AG04449 (cell line): ENCODE measurements around the gene ADGRL3.

Source experiments
- CTCF ChIA-PET: fragments of 350-600 bp; formaldehyde crosslinking; extraction: SDS; loops from one replicate; lab custom pipeline; 2021; ENCODE audit warnings: antibody characterized with exemption; lab: Yijun Ruan, JAX
- POLR2A ChIA-PET: fragments of 400-600, 350-600 bp; formaldehyde crosslinking; extraction: SDS; loops from one replicate; lab custom pipeline; 2020; ENCODE audit warnings: antibody characterized with exemption, inconsistent platforms; lab: Yijun Ruan, JAX
- DNase-seq: peaks from one replicate; pipeline ENCODE4 v3.0.0-alpha.2; 2010; ENCODE audit warnings: low read depth, low spot score
- H3K4me3 ChIP-seq: 2 replicates; pipeline ENCODE4 v1.5.1; 2011; ENCODE audit warnings: low read depth, mild to moderate bottlenecking, control low read depth, low read length
- TF ChIP-seq, protein P1 (sequence below): IDR thresholded peaks from one replicate; pipeline ENCODE4 v1.5.1; 2011; ENCODE audit warnings: mild to moderate bottlenecking, moderate library complexity, low read length, control low read depth, inconsistent platforms; ENCODE audit not compliant: insufficient read depth; ENCODE audit errors: missing control alignments

ADGRL3 gene

DNA sequence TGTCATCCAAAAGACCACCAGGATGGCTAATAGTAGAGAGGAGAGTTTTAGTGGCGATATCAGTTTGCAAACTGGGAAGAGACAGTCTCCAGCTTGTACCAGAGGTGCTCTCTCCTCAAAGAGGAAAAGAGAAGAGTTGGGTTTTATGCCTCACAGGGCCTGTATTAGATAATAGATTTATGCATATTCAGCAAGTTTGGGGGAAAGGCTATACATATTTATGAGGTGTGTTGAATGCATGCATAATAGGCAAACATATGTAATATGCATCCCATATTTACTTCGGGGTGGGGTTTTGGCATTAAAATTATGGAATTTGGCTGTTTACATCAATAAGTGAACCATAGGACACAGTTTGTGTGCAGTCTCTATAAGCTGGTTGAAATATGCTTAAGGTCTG is 22.8 kb upstream of the ADGRL3 start:
- ChIA-PET POLR2A (no interaction called here), CTCF (no interaction called here)
- DNase-seq, result no peak
- no peak overlapping the region for H3K4me3 ChIP-seq
- TF ChIP-seq, protein P1, sequence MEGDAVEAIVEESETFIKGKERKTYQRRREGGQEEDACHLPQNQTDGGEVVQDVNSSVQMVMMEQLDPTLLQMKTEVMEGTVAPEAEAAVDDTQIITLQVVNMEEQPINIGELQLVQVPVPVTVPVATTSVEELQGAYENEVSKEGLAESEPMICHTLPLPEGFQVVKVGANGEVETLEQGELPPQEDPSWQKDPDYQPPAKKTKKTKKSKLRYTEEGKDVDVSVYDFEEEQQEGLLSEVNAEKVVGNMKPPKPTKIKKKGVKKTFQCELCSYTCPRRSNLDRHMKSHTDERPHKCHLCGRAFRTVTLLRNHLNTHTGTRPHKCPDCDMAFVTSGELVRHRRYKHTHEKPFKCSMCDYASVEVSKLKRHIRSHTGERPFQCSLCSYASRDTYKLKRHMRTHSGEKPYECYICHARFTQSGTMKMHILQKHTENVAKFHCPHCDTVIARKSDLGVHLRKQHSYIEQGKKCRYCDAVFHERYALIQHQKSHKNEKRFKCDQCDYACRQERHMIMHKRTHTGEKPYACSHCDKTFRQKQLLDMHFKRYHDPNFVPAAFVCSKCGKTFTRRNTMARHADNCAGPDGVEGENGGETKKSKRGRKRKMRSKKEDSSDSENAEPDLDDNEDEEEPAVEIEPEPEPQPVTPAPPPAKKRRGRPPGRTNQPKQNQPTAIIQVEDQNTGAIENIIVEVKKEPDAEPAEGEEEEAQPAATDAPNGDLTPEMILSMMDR, result no peak

- CTCF ChIA-PET, result no interaction called here
- H3K4me3 ChIP-seq, result no peak overlapping the region
- TF ChIP-seq, protein P1, result no peak
- POLR2A ChIA-PET, result no interaction called here
- no peak for DNase-seq
Measured at GRCh38 chr4:61180405-61180804, 19.7 kb upstream of the ADGRL3 start.

DNA sequence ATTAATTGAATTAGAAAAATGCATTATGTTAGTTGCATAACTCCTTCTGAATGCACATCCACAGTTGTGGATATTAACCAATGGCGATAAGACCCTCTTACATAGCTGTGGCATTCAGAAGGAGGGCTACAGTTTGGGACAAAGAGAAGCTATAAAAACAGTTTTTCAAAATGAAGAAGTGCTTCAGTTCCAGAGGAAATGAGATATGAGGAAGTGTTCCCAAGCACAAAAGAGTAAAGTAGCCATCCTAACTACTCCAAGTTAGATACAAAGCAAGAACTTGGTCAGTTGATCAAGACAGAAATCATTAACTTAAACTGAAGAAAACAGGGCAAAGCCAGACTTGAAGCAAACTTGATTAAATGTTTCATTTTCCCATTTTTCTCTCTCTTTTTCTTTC is 17.2 kb upstream of the ADGRL3 start:
- POLR2A ChIA-PET, result no interaction called here
- no peak overlapping the region for H3K4me3 ChIP-seq
- TF ChIP-seq, protein P1, result no peak
- CTCF ChIA-PET, result no interaction called here
- DNase-seq, result no peak

DNA sequence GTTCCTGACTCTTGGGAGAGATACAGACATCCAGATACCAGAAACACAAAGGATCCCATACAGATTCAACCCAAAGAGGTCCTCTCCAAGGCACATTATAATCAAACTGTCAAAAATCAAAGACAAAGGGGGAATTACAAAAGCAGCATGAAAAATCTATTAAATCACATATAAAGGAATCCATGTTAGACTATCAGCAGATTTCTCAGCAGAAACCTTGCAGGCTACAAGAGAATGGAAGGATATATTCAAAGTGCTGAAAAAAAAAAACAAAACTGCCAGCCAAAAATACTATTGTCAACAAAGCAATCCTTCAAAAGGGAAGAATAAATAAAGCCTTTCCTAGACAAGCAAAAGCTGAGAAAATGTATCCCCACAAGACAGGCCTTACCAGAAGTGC is 14.8 kb upstream of the ADGRL3 start:
- ChIA-PET POLR2A (no interaction called here), CTCF (no interaction called here)
- H3K4me3 ChIP-seq, result no peak overlapping the region
- DNase-seq, result no peak
- TF ChIP-seq, protein P1, result no peak

DNA sequence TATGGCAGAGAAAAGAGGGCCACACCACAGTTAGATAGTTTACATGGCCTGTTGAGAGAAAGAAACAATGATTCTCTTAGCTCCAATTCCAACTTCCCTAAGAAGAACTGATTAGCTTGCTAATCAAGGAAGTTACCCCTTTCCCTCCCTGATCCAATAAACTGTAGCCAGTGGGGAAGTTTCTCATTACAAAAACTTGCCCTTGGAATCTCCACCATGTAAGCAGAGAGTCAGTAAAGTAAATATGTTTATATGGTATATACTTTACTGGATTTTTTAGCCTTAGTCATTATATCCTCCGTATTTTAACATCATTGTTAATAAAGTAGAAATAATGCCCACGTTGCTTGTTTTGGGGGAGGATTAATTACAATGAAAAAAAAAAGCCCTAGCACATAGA is 7.7 kb upstream of the ADGRL3 start:
- TF ChIP-seq, protein P1, result no peak
- no peak for DNase-seq
- ChIA-PET CTCF (no interaction called here), POLR2A (no interaction called here)
- H3K4me3 ChIP-seq, result no peak overlapping the region

GRCh38 chr4:61193863-61194262 is 6.3 kb upstream of the ADGRL3 start:
- DNase-seq, result no peak
- ChIA-PET CTCF (no interaction called here), POLR2A (no interaction called here)
- TF ChIP-seq, protein P1, result no peak
- no peak overlapping the region for H3K4me3 ChIP-seq
